Activated CD8-positive, alpha-beta T cell treated with anti-CD3 and anti-CD28 coated beads for 36 hours (primary cell): ENCODE results near the gene CTDSP2. TPM values are rescaled to one million over a fixed set of nuclear protein-coding genes. Genes with fewer than 3 reads are reported as not detected.

Experiments used
- ATAC-seq: fragments of 200-7000 bp; cut with Tn5 transposase; one replicate; pipeline ENCODE4 v1.10.0; 2021; ENCODE audit warnings: mild to moderate bottlenecking, moderate library complexity
- CTCF ChIA-PET: fragments of 350-600 bp; sonication (Branson Sonifier 250); formaldehyde crosslinking; loops from one replicate; lab custom pipeline; 2021; ENCODE audit warnings: antibody characterized with exemption; lab: Charles Lee
- POLR2A ChIA-PET: fragments of 350-600 bp; sonication (Branson Sonifier 250); formaldehyde crosslinking; loops from one replicate; lab custom pipeline; 2021; ENCODE audit warnings: antibody characterized with exemption; lab: Charles Lee
- DNase-seq: peaks from one replicate; pipeline ENCODE4 v3.0.0-alpha.2; 2020
- H3K27ac Mint-ChIP-seq: one replicate; pipeline ENCODE4 v1.8.0; 2021; ENCODE audit warnings: mild to moderate bottlenecking, mixed read lengths
- H3K27me3 Mint-ChIP-seq: one replicate; pipeline ENCODE4 v1.8.0; 2021; ENCODE audit warnings: mixed read lengths
- H3K36me3 Mint-ChIP-seq: one replicate; pipeline ENCODE4 v1.8.0; 2021; ENCODE audit warnings: low read depth, mixed read lengths
- H3K4me1 Mint-ChIP-seq: one replicate; pipeline ENCODE4 v1.8.0; 2021; ENCODE audit warnings: low read depth, mixed read lengths
- H3K4me3 Mint-ChIP-seq: one replicate; pipeline ENCODE4 v1.8.0; 2021; ENCODE audit warnings: mild to moderate bottlenecking, moderate library complexity, mixed read lengths
- H3K9me3 Mint-ChIP-seq: one replicate; pipeline ENCODE4 v1.8.0; 2021; ENCODE audit warnings: mixed read lengths
- CTCF ChIP-seq: fragments of 200-600 bp; IDR thresholded peaks from one replicate; pipeline ENCODE4 v1.8.0; 2022; ENCODE audit warnings: antibody characterized with exemption, mild to moderate bottlenecking
- intact Hi-C: fragments of 100-400 bp; cut with micrococcal nuclease; formaldehyde crosslinking; loops from one replicate; pipeline ENCODE4 v1.10.0; 2022
- total RNA-seq, 2 experiments: library from RNA; stranded (reverse); gene quantifications; one replicate each; pipeline ENCODE4 v1.2.3, GENCODE V29; 2021

Gene CTDSP2
- total RNA-seq, 2 experiments from 2014 or later = 67.1 to 67.2 TPM

- TF ChIP-seq CTCF = no peak
- no peaks in the 10 kb centered on the region for H3K9me3 Mint-ChIP-seq
- H3K27me3 Mint-ChIP-seq = no peaks in the 10 kb centered on the region
- CTCF ChIA-PET = interaction anchor here (0.8 to 3.1 kb wide), 9 partner anchors 9 to 111 kb away, joined by 3 to 26 read pairs (median 4); partner anchors contain the start of gene TSFM
- H3K4me1 Mint-ChIP-seq = peaks cover 15% of the 10 kb centered on the region
- peaks cover 42% of the 10 kb centered on the region for H3K36me3 Mint-ChIP-seq
- DNase-seq = no peak
- H3K27ac Mint-ChIP-seq = no peak overlapping the region
- intact Hi-C loops = no loop called here
- H3K4me3 Mint-ChIP-seq = no peak overlapping the region
- POLR2A ChIA-PET = interaction anchor here (1.8 kb wide), 1 partner anchor 11 kb away, joined by 7 read pairs; the partner anchor contains the start of gene TSFM
- ATAC-seq = no peak
These were observed 52.6 kb downstream of the CTDSP2 start for GRCh38 chr12:57793920-57794319.

- Mint-ChIP-seq H3K27me3 (no peaks in the 10 kb centered on the region), H3K4me3 (peak overlapping the region; percentile 74), H3K9me3 (no peaks in the 10 kb centered on the region), H3K27ac (peak overlapping the region; percentile 68), H3K4me1 (peaks cover 28% of the 10 kb centered on the region), H3K36me3 (peaks cover 29% of the 10 kb centered on the region)
- ATAC-seq = no peak
- TF ChIP-seq CTCF = no peak
- POLR2A ChIA-PET = interaction anchor here (1.3 to 1.6 kb wide), 7 partner anchors 10 to 42 kb away, joined by 3 to 7 read pairs (median 4); partner anchors contain the start of genes CDK4, EEF1AKMT3 and METTL1
- intact Hi-C loops = loop anchor here (5.0 kb wide), 1 partner anchor 123 kb away; no protein-coding TSS in a partner anchor
- DNase-seq = no peak
- CTCF ChIA-PET = interaction anchor here (1.2 to 13.4 kb wide), 11 partner anchors 9 to 121 kb away, joined by 3 to 122 read pairs (median 7); partner anchors contain the start of genes CYP27B1, EEF1AKMT3 and METTL1
These were observed 62.7 kb downstream of the CTDSP2 start for GRCh38 chr12:57783861-57784260.

- H3K27ac Mint-ChIP-seq = peak overlapping the region; percentile 96
These were observed 63.1 kb downstream of the CTDSP2 start for GRCh38 chr12:57783466-57783801.

GRCh38 chr12:57782608-57783465 lies 63.7 kb downstream of the CTDSP2 start, which contains the start of gene TSFM:
Gene TSFM, plus strand, starts transcription at chr12:57782787. Its CDS starts 15 bp downstream, at chr12:57782802.
- ATAC-seq (peak; percentile 95), DNase-seq (peak; percentile 99)
- ChIA-PET POLR2A (interaction anchor here (0.7 to 2.0 kb wide), 22 partner anchors 11 to 143 kb away, joined by 3 to 10 read pairs (median 3); partner anchors contain the start of genes CDK4, CTDSP2, EEF1AKMT3 and METTL1), CTCF (interaction anchor here (0.7 to 13.4 kb wide), 29 partner anchors 8 to 236 kb away, joined by 3 to 122 read pairs (median 5); partner anchors contain the start of genes CDK4, CTDSP2, CYP27B1 and DCTN2)
- peaks cover 29% of the 10 kb centered on the region for H3K36me3 Mint-ChIP-seq
- H3K9me3 Mint-ChIP-seq = no peaks in the 10 kb centered on the region
- intact Hi-C loops = loop anchor here (5.0 kb wide), 1 partner anchor 124 kb away; no protein-coding TSS in a partner anchor
- no peaks in the 10 kb centered on the region for H3K27me3 Mint-ChIP-seq
- peaks cover 28% of the 10 kb centered on the region for H3K4me1 Mint-ChIP-seq
- peak within 1 kb of the TSS; percentile 99 for H3K4me3 Mint-ChIP-seq
- peak; percentile 97 for TF ChIP-seq CTCF
- peak within 1 kb of the TSS; percentile 96 for H3K27ac Mint-ChIP-seq

More at GRCh38 chr12:57783466-57783801, 63.1 kb downstream of the CTDSP2 start:
- DNase-seq (no peak), ATAC-seq (no peak)
- no peak for TF ChIP-seq CTCF
- H3K9me3 Mint-ChIP-seq = no peaks in the 10 kb centered on the region
- H3K4me3 Mint-ChIP-seq = peak overlapping the region; percentile 99
- peaks cover 28% of the 10 kb centered on the region for H3K4me1 Mint-ChIP-seq
- H3K27me3 Mint-ChIP-seq = no peaks in the 10 kb centered on the region
- ChIA-PET CTCF (interaction anchor here (0.7 to 13.4 kb wide), 27 partner anchors 9 to 237 kb away, joined by 3 to 122 read pairs (median 5); partner anchors contain the start of genes CDK4, CTDSP2, CYP27B1 and DCTN2), POLR2A (interaction anchor here (0.9 to 2.0 kb wide), 16 partner anchors 11 to 61 kb away, joined by 3 to 10 read pairs (median 4); partner anchors contain the start of genes CDK4, EEF1AKMT3 and METTL1)
- intact Hi-C loops = loop anchor here (5.0 kb wide), 1 partner anchor 124 kb away; no protein-coding TSS in a partner anchor
- peaks cover 29% of the 10 kb centered on the region for H3K36me3 Mint-ChIP-seq
